ENCODE measurements around the gene ZNF326.
"Not testable (repeated sequence)": the region's sequence is repeated elsewhere in the genome, so short reads cannot be mapped to it uniquely, and the experiment has no call there.

Gene ZNF326

GRCh38 chr1:89989799-89990198 lies 5.1 kb upstream of the ZNF326 start:
- H3K36me3 ChIP-seq (ENCODE audit: insufficient read depth, low read depth, low read length): no peaks in the 10 kb centered on the region
- H3K4me3 ChIP-seq (ENCODE audit: low read length): no peak overlapping the region
- peaks cover 9% of the 10 kb centered on the region; the same call in 1 of the 2 replicates for H3K4me1 ChIP-seq (ENCODE audit: insufficient read depth, low read length)
- H3K27me3 ChIP-seq (ENCODE audit: insufficient read depth, low read length): no peaks in the 10 kb centered on the region
- H3K9me3 ChIP-seq (ENCODE audit: insufficient read depth, low read depth, low read length): no peaks in the 10 kb centered on the region
- no peak overlapping the region for H3K9ac ChIP-seq (ENCODE audit: low read depth, low read length)
- H3K27ac ChIP-seq (ENCODE audit: low read length): no peak overlapping the region

GRCh38 chr1:89990976-89991831 lies 3.7 kb upstream of the ZNF326 start:
- Histone ChIP-seq H3K4me3 (ENCODE audit: low read length) (no peak overlapping the region), H3K9ac (ENCODE audit: low read depth, low read length) (no peak overlapping the region), H3K4me1 (ENCODE audit: insufficient read depth, low read length) (peaks cover 9% of the 10 kb centered on the region; the same call in 1 of the 2 replicates), H3K36me3 (ENCODE audit: insufficient read depth, low read depth, low read length) (no peaks in the 10 kb centered on the region), H3K27ac (ENCODE audit: low read length) (no peak overlapping the region), H3K27me3 (ENCODE audit: insufficient read depth, low read length) (no peaks in the 10 kb centered on the region), H3K9me3 (ENCODE audit: insufficient read depth, low read depth, low read length) (no peaks in the 10 kb centered on the region)

- Histone ChIP-seq H3K9ac (ENCODE audit: low read depth, low read length) (no peak overlapping the region), H3K9me3 (ENCODE audit: insufficient read depth, low read depth, low read length) (no peaks in the 10 kb centered on the region), H3K4me3 (ENCODE audit: low read length) (no peak overlapping the region), H3K36me3 (ENCODE audit: insufficient read depth, low read depth, low read length) (peaks cover 11% of the 10 kb centered on the region), H3K27ac (ENCODE audit: low read length) (no peak overlapping the region), H3K27me3 (ENCODE audit: insufficient read depth, low read length) (no peaks in the 10 kb centered on the region), H3K4me1 (ENCODE audit: insufficient read depth, low read length) (peaks cover 17% of the 10 kb centered on the region; the same call in 1 of the 2 replicates)
Observed at GRCh38 chr1:89993541-89993940, 1.4 kb upstream of the ZNF326 start.

GRCh38 chr1:89994231-89994804 lies 592 bp upstream of the ZNF326 start:
- Histone ChIP-seq H3K9me3 (ENCODE audit: insufficient read depth, low read depth, low read length) (no peaks in the 10 kb centered on the region), H3K9ac (ENCODE audit: low read depth, low read length) (peak overlapping the region; percentile 68; the same call in 1 of the 2 replicates), H3K4me3 (ENCODE audit: low read length) (peak overlapping the region; percentile 84), H3K27ac (ENCODE audit: low read length) (no peak overlapping the region), H3K4me1 (ENCODE audit: insufficient read depth, low read length) (peaks cover 17% of the 10 kb centered on the region; the same call in 1 of the 2 replicates), H3K36me3 (ENCODE audit: insufficient read depth, low read depth, low read length) (peaks cover 19% of the 10 kb centered on the region), H3K27me3 (ENCODE audit: insufficient read depth, low read length) (no peaks in the 10 kb centered on the region)

GRCh38 chr1:89995598-89996449 lies 914 bp downstream of the ZNF326 start:
- Histone ChIP-seq H3K4me1 (ENCODE audit: insufficient read depth, low read length) (peaks cover 7% of the 10 kb centered on the region; the same call in 1 of the 2 replicates), H3K27ac (ENCODE audit: low read length) (peak overlapping the region; percentile 3), H3K27me3 (ENCODE audit: insufficient read depth, low read length) (no peaks in the 10 kb centered on the region), H3K4me3 (ENCODE audit: low read length) (peak overlapping the region; percentile 84), H3K9ac (ENCODE audit: low read depth, low read length) (peak overlapping the region; percentile 90), H3K36me3 (ENCODE audit: insufficient read depth, low read depth, low read length) (peaks cover 32% of the 10 kb centered on the region), H3K9me3 (ENCODE audit: insufficient read depth, low read depth, low read length) (no peaks in the 10 kb centered on the region)

GRCh38 chr1:89996450-89997110 lies 1.7 kb downstream of the ZNF326 start:
- H3K4me1 ChIP-seq (ENCODE audit: insufficient read depth, low read length): peaks cover 7% of the 10 kb centered on the region; the same call in 1 of the 2 replicates
- peak overlapping the region; percentile 90; the same call in 1 of the 2 replicates for H3K9ac ChIP-seq (ENCODE audit: low read depth, low read length)
- H3K9me3 ChIP-seq (ENCODE audit: insufficient read depth, low read depth, low read length): no peaks in the 10 kb centered on the region
- peaks cover 33% of the 10 kb centered on the region for H3K36me3 ChIP-seq (ENCODE audit: insufficient read depth, low read depth, low read length)
- peak overlapping the region; percentile 84 for H3K4me3 ChIP-seq (ENCODE audit: low read length)
- H3K27ac ChIP-seq (ENCODE audit: low read length): no peak overlapping the region
- no peaks in the 10 kb centered on the region for H3K27me3 ChIP-seq (ENCODE audit: insufficient read depth, low read length)

- H3K27me3 ChIP-seq (ENCODE audit: insufficient read depth, low read length); H3K27ac ChIP-seq (ENCODE audit: low read length); H3K9me3 ChIP-seq (ENCODE audit: insufficient read depth, low read depth, low read length); H3K9ac ChIP-seq (ENCODE audit: low read depth, low read length); H3K4me1 ChIP-seq (ENCODE audit: insufficient read depth, low read length): not testable (repeated sequence)
- peak overlapping the region; percentile 84 for H3K4me3 ChIP-seq (ENCODE audit: low read length)
- H3K36me3 ChIP-seq (ENCODE audit: insufficient read depth, low read depth, low read length): peaks cover 33% of the 10 kb centered on the region
Observed at GRCh38 chr1:89997152-89997551, 2.2 kb downstream of the ZNF326 start.

GRCh38 chr1:89998306-89998705 lies 3.4 kb downstream of the ZNF326 start:
- H3K27me3 ChIP-seq (ENCODE audit: insufficient read depth, low read length): no peaks in the 10 kb centered on the region
- H3K27ac ChIP-seq (ENCODE audit: low read length): no peak overlapping the region
- H3K4me3 ChIP-seq (ENCODE audit: low read length): no peak overlapping the region
- H3K9me3 ChIP-seq (ENCODE audit: insufficient read depth, low read depth, low read length): no peaks in the 10 kb centered on the region
- peaks cover 39% of the 10 kb centered on the region for H3K36me3 ChIP-seq (ENCODE audit: insufficient read depth, low read depth, low read length)
- no peak overlapping the region for H3K9ac ChIP-seq (ENCODE audit: low read depth, low read length)
- H3K4me1 ChIP-seq (ENCODE audit: insufficient read depth, low read length): peaks cover 7% of the 10 kb centered on the region; the same call in 1 of the 2 replicates

GRCh38 chr1:89999208-89999607 lies 4.3 kb downstream of the ZNF326 start:
- Histone ChIP-seq H3K27ac (ENCODE audit: low read length) (no peak overlapping the region), H3K9ac (ENCODE audit: low read depth, low read length) (no peak overlapping the region), H3K4me1 (ENCODE audit: insufficient read depth, low read length) (peaks cover 7% of the 10 kb centered on the region; the same call in 1 of the 2 replicates), H3K27me3 (ENCODE audit: insufficient read depth, low read length) (no peaks in the 10 kb centered on the region), H3K4me3 (ENCODE audit: low read length) (no peak overlapping the region), H3K36me3 (ENCODE audit: insufficient read depth, low read depth, low read length) (peaks cover 39% of the 10 kb centered on the region), H3K9me3 (ENCODE audit: insufficient read depth, low read depth, low read length) (no peaks in the 10 kb centered on the region)

GRCh38 chr1:89999628-90000027 lies 4.7 kb downstream of the ZNF326 start:
- H3K9me3 ChIP-seq (ENCODE audit: insufficient read depth, low read depth, low read length): no peaks in the 10 kb centered on the region
- no peaks in the 10 kb centered on the region for H3K27me3 ChIP-seq (ENCODE audit: insufficient read depth, low read length)
- no peak overlapping the region for H3K4me3 ChIP-seq (ENCODE audit: low read length)
- peaks cover 39% of the 10 kb centered on the region for H3K36me3 ChIP-seq (ENCODE audit: insufficient read depth, low read depth, low read length)
- H3K9ac ChIP-seq (ENCODE audit: low read depth, low read length): no peak overlapping the region
- H3K27ac ChIP-seq (ENCODE audit: low read length): no peak overlapping the region
- H3K4me1 ChIP-seq (ENCODE audit: insufficient read depth, low read length): peaks cover 7% of the 10 kb centered on the region; the same call in 1 of the 2 replicates

Data from iPS-20b (cell line).